ENCODE measurements around the gene RPL22L1.

GRCh38 chr3:170868577-170869238 is 1.3 kb downstream of the RPL22L1 start:
- TF ChIP-seq CTCF (IDR thresholded peaks at IDR 0.05): no peak
- TF ChIP-seq EZH2 (IDR thresholded peaks at IDR 0.05): no peak
